HEK293 (cell line): ENCODE data around the gene CLASP1.

Experiments used
- CTCF ChIA-PET: fragments of 350-600 bp; formaldehyde crosslinking; extraction: SDS; loops from one replicate; lab custom pipeline; 2021; ENCODE audit warnings: antibody characterized with exemption; lab: Yijun Ruan, JAX
- POLR2A ChIA-PET: fragments of 300-600 bp; formaldehyde crosslinking; extraction: SDS; loops from one replicate; lab custom pipeline; 2020; ENCODE audit warnings: antibody characterized with exemption, inconsistent platforms; lab: Yijun Ruan, JAX
- H3K27ac ChIP-seq: fragments of 200-500 bp; sonication (Bioruptor generic); 2 replicates; pipeline ENCODE4 v1.5.1; 2014; ENCODE audit warnings: low read depth, low read length, control low read depth, inconsistent platforms; ENCODE audit errors: extremely low read depth
- H3K36me3 ChIP-seq, 2 experiments: fragments of 200-500 bp in 1 of 2; sonication (Bioruptor generic) in 1 of 2; 1 replicate in 1 of 2; 2 replicates in 1 of 2; pipeline ENCODE4 v1.5.1; 2014 to 2017; ENCODE audit warnings: inconsistent platforms in 2 of 2, low read length in 2 of 2; ENCODE audit not compliant: control insufficient read depth in 2 of 2, insufficient read depth in 1 of 2
- H3K4me1 ChIP-seq: fragments of 200-500 bp; sonication (Bioruptor generic); 2 replicates; pipeline ENCODE4 v1.5.1; 2014; ENCODE audit warnings: mild to moderate bottlenecking, low read length, inconsistent platforms; ENCODE audit not compliant: control insufficient read depth, insufficient read depth
- H3K4me3 ChIP-seq: 2 replicates; pipeline ENCODE4 v1.5.1; 2011; ENCODE audit warnings: low read depth, mild to moderate bottlenecking, control low read depth, low read length, moderate library complexity
- H3K9me3 ChIP-seq: fragments of 200-500 bp; sonication (Bioruptor generic); 2 replicates; pipeline ENCODE4 v1.5.1; 2014; ENCODE audit warnings: low read depth, low read length, inconsistent platforms; ENCODE audit not compliant: control insufficient read depth, insufficient read depth
- HOXA7 ChIP-seq: sonication (generic); formaldehyde crosslinking; IDR thresholded peaks from 2 replicates; pipeline ENCODE4 v1.8.1; 2022; ENCODE audit warnings: missing genetic modification reagents, borderline replicate concordance
- KLF1 ChIP-seq: fragments of 450-650 bp; formaldehyde crosslinking; IDR thresholded peaks from 2 replicates; pipeline ENCODE4 v1.5.1; 2016; ENCODE audit warnings: missing biosample characterization, missing genetic modification characterization
- KLF10 ChIP-seq: fragments of 450-650 bp; IDR thresholded peaks from 2 replicates; pipeline ENCODE4 v1.5.1; 2018; ENCODE audit warnings: missing biosample characterization, mild to moderate bottlenecking, missing genetic modification characterization
- OVOL3 ChIP-seq: fragments of 450-650 bp; formaldehyde crosslinking; IDR thresholded peaks from 2 replicates; pipeline ENCODE4 v1.5.1; 2016; ENCODE audit warnings: missing biosample characterization, missing genetic modification characterization
- RBAK ChIP-seq: fragments of 450-650 bp; formaldehyde crosslinking; IDR thresholded peaks from 2 replicates; pipeline ENCODE4 v1.5.1; 2016; ENCODE audit warnings: missing biosample characterization, missing genetic modification characterization
- REPIN1 ChIP-seq: fragments of 450-650 bp; formaldehyde crosslinking; IDR thresholded peaks from 2 replicates; pipeline ENCODE4 v1.5.1; 2017; ENCODE audit warnings: missing biosample characterization, missing genetic modification characterization, low read depth
- REST ChIP-seq: fragments of 450-650 bp; formaldehyde crosslinking; IDR thresholded peaks from 2 replicates; pipeline ENCODE4 v1.5.1; 2016; ENCODE audit warnings: missing biosample characterization, missing genetic modification characterization
- ZBTB26 ChIP-seq: fragments of 450-650 bp; formaldehyde crosslinking; optimal IDR thresholded peaks from 2 replicates; pipeline ENCODE3; 2016; ENCODE audit warnings: missing biosample characterization, mild to moderate bottlenecking, missing genetic modification characterization
- ZFP3 ChIP-seq: fragments of 450-650 bp; formaldehyde crosslinking; IDR thresholded peaks from 2 replicates; pipeline ENCODE4 v1.5.1; 2016; ENCODE audit warnings: low read depth, missing biosample characterization, missing genetic modification characterization
- ZFP37 ChIP-seq: fragments of 450-650 bp; formaldehyde crosslinking; IDR thresholded peaks from 2 replicates; pipeline ENCODE4 v1.5.1; 2016; ENCODE audit warnings: missing biosample characterization, missing genetic modification characterization
- ZFP69B ChIP-seq: fragments of 450-650 bp; formaldehyde crosslinking; IDR thresholded peaks from 2 replicates; pipeline ENCODE4 v1.5.1; 2016; ENCODE audit warnings: missing biosample characterization, missing genetic modification characterization
- ZNF121 ChIP-seq: fragments of 450-650 bp; formaldehyde crosslinking; IDR thresholded peaks from 2 replicates; pipeline ENCODE4 v1.5.1; 2016; ENCODE audit warnings: missing biosample characterization, missing genetic modification characterization
- ZNF274 ChIP-seq, 2 experiments: fragments of 200-500 bp in 1 of 2; fragments of 450-650 bp in 1 of 2; sonication (Bioruptor generic) in 1 of 2; formaldehyde crosslinking in 1 of 2; IDR thresholded peaks; 2 replicates each; pipeline versions ENCODE4 v1.5.1 to v1.6.1; 2014 to 2016; ENCODE audit warnings: borderline replicate concordance in 1 of 2, inconsistent platforms in 1 of 2, low read length in 1 of 2, missing biosample characterization in 1 of 2, missing genetic modification characterization in 1 of 2
- ZNF324 ChIP-seq: fragments of 450-650 bp; formaldehyde crosslinking; IDR thresholded peaks from 2 replicates; pipeline ENCODE4 v1.5.1; 2016; ENCODE audit warnings: missing biosample characterization, missing genetic modification characterization
- ZNF514 ChIP-seq: fragments of 450-650 bp; formaldehyde crosslinking; IDR thresholded peaks from 2 replicates; pipeline ENCODE4 v1.5.1; 2016; ENCODE audit warnings: missing biosample characterization, missing genetic modification characterization
- ZNF596 ChIP-seq: fragments of 450-650 bp; IDR thresholded peaks from 2 replicates; pipeline ENCODE4 v1.5.0; 2018; ENCODE audit warnings: missing biosample characterization, mild to moderate bottlenecking, missing genetic modification characterization, moderate library complexity
- ZNF600 ChIP-seq: fragments of 450-650 bp; formaldehyde crosslinking; IDR thresholded peaks from 2 replicates; pipeline ENCODE4 v1.5.1; 2016; ENCODE audit warnings: missing biosample characterization, missing genetic modification characterization
- ZNF624 ChIP-seq: fragments of 450-650 bp; formaldehyde crosslinking; IDR thresholded peaks from 2 replicates; pipeline ENCODE4 v1.5.1; 2017; ENCODE audit warnings: missing biosample characterization, missing genetic modification characterization

CLASP1 gene

GRCh38 chr2:121608967-121609366 lies 40.3 kb downstream of the CLASP1 start (continued):
- TF ChIP-seq OVOL3 (tag by site-specific recombination) (no peak), ZNF600 (tag by site-specific recombination) (no peak)

- peaks cover 0 to 9% of the 10 kb centered on the region in 2 experiments; a peak in 1 of 3 replicates for H3K36me3 ChIP-seq
These were observed 40.9 kb downstream of the CLASP1 start for GRCh38 chr2:121608367-121608766.

GRCh38 chr2:121605820-121606733 lies 43.2 kb downstream of the CLASP1 start:
- ChIA-PET POLR2A (no interaction called here), CTCF (interaction anchor here (1.2 kb wide), 1 partner anchor 10 kb away, joined by 3 read pairs; no protein-coding TSS in a partner anchor)
- no peak overlapping the region for H3K4me3 ChIP-seq
- no peaks in the 10 kb centered on the region for H3K9me3 ChIP-seq
- H3K4me1 ChIP-seq = no peaks in the 10 kb centered on the region
- H3K36me3 ChIP-seq = peaks cover 0 to 9% of the 10 kb centered on the region in 2 experiments; a peak in 1 of 3 replicates
- no peak overlapping the region for H3K27ac ChIP-seq
- TF ChIP-seq ZNF514 (no peak), ZNF624 (tag by site-specific recombination) (no peak), REST (tag by site-specific recombination) (no peak), ZNF596 (tag by site-specific recombination) (no peak), ZFP69B (tag by site-specific recombination) (no peak), RBAK (tag by site-specific recombination) (no peak)

More at GRCh38 chr2:121608367-121608766, 40.9 kb downstream of the CLASP1 start:
- Histone ChIP-seq H3K4me1 (no peaks in the 10 kb centered on the region), H3K27ac (no peak overlapping the region), H3K4me3 (no peak overlapping the region), H3K9me3 (no peaks in the 10 kb centered on the region)
- ChIA-PET CTCF (interaction anchor here (1.7 kb wide), 1 partner anchor 12 kb away, joined by 5 read pairs; no protein-coding TSS in a partner anchor), POLR2A (no interaction called here)
- TF ChIP-seq ZBTB26 (tag by site-specific recombination) = no peak
- TF ChIP-seq, all 188 proteins: peak for 0

GRCh38 chr2:121603185-121603584 lies 46.1 kb downstream of the CLASP1 start:
- H3K27ac ChIP-seq = no peak overlapping the region
- ChIA-PET CTCF (no interaction called here), POLR2A (no interaction called here)
- H3K9me3 ChIP-seq = no peaks in the 10 kb centered on the region
- H3K36me3 ChIP-seq = peaks cover 0 to 9% of the 10 kb centered on the region in 2 experiments; a peak in 2 of 3 replicates
- no peak overlapping the region for H3K4me3 ChIP-seq
- TF ChIP-seq KLF1 (tag by site-specific recombination) (no peak), HOXA7 (CRISPR knock-in tag) (no peak), ZNF121 (tag by site-specific recombination) (no peak), ZFP3 (tag by site-specific recombination) (no peak), REPIN1 (tag by site-specific recombination) (no peak), ZNF274 (IDR thresholded peaks at IDR 0.05; ENCODE audit: low read length) (no peak), ZNF274 (tag by site-specific recombination; IDR thresholded peaks at IDR 0.05; ENCODE audit: borderline replicate concordance) (no peak), KLF10 (tag by site-specific recombination) (no peak), ZFP37 (no peak), ZNF324 (tag by site-specific recombination) (no peak)
- no peaks in the 10 kb centered on the region for H3K4me1 ChIP-seq
